Hepatocyte (in vitro differentiated cells): Measurements from ENCODE around the gene RAB3GAP1. TPM values are rescaled to one million over a fixed set of nuclear protein-coding genes. Genes with fewer than 3 reads are reported as not detected.
"Not testable (repeated sequence)": the region's sequence is repeated elsewhere in the genome, so short reads cannot be mapped to it uniquely, and the experiment has no call there.

Source experiments
- DNase-seq: peaks from one replicate; pipeline ENCODE4 v3.0.0-alpha.2; 2016; ENCODE audit warnings: low spot score
- H2AFZ ChIP-seq: fragments of 200-600 bp; sonication (generic); 2 replicates; pipeline ENCODE4 v1.6.0; 2016; ENCODE audit warnings: antibody characterized with exemption, mild to moderate bottlenecking
- H3K27ac ChIP-seq: fragments of 200-600 bp; sonication (generic); 2 replicates; pipeline ENCODE4 v1.5.1; 2016; ENCODE audit warnings: mild to moderate bottlenecking
- H3K27me3 ChIP-seq: fragments of 200-600 bp; sonication (generic); 2 replicates; pipeline ENCODE4 v1.6.1; 2016
- H3K36me3 ChIP-seq: fragments of 200-600 bp; sonication (generic); replicated peaks from 2 replicates; pipeline ENCODE4 v1.5.1; 2016; ENCODE audit warnings: low read depth; ENCODE audit not compliant: insufficient read depth
- H3K4me1 ChIP-seq: fragments of 200-600 bp; sonication (generic); 2 replicates; pipeline ENCODE4 v1.5.1; 2016; ENCODE audit warnings: mild to moderate bottlenecking, moderate library complexity; ENCODE audit not compliant: insufficient read depth
- H3K4me2 ChIP-seq: fragments of 200-600 bp; sonication (generic); 2 replicates; pipeline ENCODE4 v1.6.0; 2016
- H3K4me3 ChIP-seq: fragments of 200-600 bp; sonication (generic); 2 replicates; pipeline ENCODE4 v1.5.1; 2016; ENCODE audit warnings: mild to moderate bottlenecking
- H3K79me2 ChIP-seq: fragments of 200-600 bp; sonication (generic); 2 replicates; pipeline ENCODE4 v1.6.0; 2017; ENCODE audit warnings: mild to moderate bottlenecking
- H3K9me2 ChIP-seq: fragments of 200-600 bp; sonication (generic); replicated peaks from 2 replicates; pipeline ENCODE4 v1.6.0; 2017; ENCODE audit warnings: mild to moderate bottlenecking; ENCODE audit not compliant: insufficient read depth
- H3K9me3 ChIP-seq: fragments of 200-600 bp; sonication (generic); 2 replicates; pipeline ENCODE4 v1.5.1; 2016; ENCODE audit warnings: low read depth, mild to moderate bottlenecking
- H4K20me1 ChIP-seq: fragments of 200-600 bp; sonication (generic); 2 replicates; pipeline ENCODE4 v1.6.0; 2016; ENCODE audit warnings: mild to moderate bottlenecking; ENCODE audit not compliant: insufficient read depth, poor library complexity, severe bottlenecking
- EZH2 ChIP-seq: fragments of 200-600 bp; sonication (generic); IDR thresholded peaks from 2 replicates; pipeline ENCODE4 v1.6.1; 2016; ENCODE audit warnings: antibody characterized with exemption, mild to moderate bottlenecking, borderline replicate concordance
- EZH2phosphoT487 ChIP-seq: fragments of 200-600 bp; sonication (generic); IDR thresholded peaks from one replicate; pipeline ENCODE4 v1.6.1; 2018; ENCODE audit warnings: antibody characterized with exemption, mild to moderate bottlenecking, low read depth, moderate library complexity; ENCODE audit not compliant: unreplicated experiment, severe bottlenecking
- WGBS: methylation state at CpG from one replicate; pipeline ENCODE4 v1.1.6; 2016; ENCODE audit warnings: low lambda C conversion rate; ENCODE audit errors: missing lambda C conversion rate; 5-methylcytosine and 5-hydroxymethylcytosine counted together
- polyA plus RNA-seq: library from polyadenylated mRNA; unstranded; fragments of >200 nt; fragmentation: Nextera tagmentation; extraction: Ambion mirVana; gene quantifications from 2 replicates; pipeline ENCODE4 v1.2.1, GENCODE V29; 2016
- total RNA-seq: library from RNA; depleted of rRNA; stranded (reverse); fragments of >200 nt; gene quantifications from 2 replicates; pipeline ENCODE4 v1.2.3, GENCODE V29; 2014
- TF ChIP-seq, protein P1 (sequence below): fragments of 200-600 bp; sonication (generic); IDR thresholded peaks from 2 replicates; pipeline ENCODE4 v1.5.1; 2016; ENCODE audit warnings: antibody characterized with exemption, mild to moderate bottlenecking; ENCODE audit not compliant: poor library complexity

The RAB3GAP1 gene
- total and polyA plus RNA-seq, 2 experiments from 2014 or later = 17.7 to 62.5 TPM

DNA sequence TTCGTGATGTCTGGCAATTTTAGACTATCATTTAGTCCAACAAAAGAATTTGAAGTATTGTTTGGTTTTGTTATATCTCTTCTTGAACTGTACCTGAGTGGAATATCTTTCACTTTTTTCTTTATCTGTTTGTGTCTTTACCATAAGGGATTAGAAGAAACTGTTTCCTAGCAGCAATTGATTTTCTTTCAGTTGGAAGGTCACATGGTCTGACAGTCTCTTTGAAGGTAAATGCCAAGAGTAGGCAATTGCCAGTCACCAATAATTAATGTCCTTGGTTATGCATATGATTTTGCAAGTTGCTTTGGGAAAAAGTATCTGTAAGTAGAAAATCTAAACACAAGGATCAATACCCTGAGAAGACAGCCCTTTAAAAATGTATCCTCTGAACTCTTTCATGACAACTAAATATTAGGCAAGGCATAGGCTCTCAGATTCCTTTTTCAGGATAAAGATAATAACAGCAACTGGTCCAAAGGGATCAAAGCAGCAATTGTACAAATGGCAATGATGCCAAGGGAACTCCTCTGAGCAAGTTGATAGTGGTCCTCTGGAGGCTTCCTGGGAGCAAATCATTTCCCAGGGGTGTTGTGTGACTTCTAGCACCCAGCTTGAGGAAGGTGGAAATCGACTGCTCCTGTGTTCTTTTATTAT lies 22.5 kb upstream of the RAB3GAP1 start:
- WGBS = 87% methylated on average over 2 of the region's 2 CpGs
- TF ChIP-seq, protein P1, sequence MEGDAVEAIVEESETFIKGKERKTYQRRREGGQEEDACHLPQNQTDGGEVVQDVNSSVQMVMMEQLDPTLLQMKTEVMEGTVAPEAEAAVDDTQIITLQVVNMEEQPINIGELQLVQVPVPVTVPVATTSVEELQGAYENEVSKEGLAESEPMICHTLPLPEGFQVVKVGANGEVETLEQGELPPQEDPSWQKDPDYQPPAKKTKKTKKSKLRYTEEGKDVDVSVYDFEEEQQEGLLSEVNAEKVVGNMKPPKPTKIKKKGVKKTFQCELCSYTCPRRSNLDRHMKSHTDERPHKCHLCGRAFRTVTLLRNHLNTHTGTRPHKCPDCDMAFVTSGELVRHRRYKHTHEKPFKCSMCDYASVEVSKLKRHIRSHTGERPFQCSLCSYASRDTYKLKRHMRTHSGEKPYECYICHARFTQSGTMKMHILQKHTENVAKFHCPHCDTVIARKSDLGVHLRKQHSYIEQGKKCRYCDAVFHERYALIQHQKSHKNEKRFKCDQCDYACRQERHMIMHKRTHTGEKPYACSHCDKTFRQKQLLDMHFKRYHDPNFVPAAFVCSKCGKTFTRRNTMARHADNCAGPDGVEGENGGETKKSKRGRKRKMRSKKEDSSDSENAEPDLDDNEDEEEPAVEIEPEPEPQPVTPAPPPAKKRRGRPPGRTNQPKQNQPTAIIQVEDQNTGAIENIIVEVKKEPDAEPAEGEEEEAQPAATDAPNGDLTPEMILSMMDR = no peak
- TF ChIP-seq EZH2 (no peak), EZH2phosphoT487 (no peak)
- H4K20me1 ChIP-seq = no peaks in the 10 kb centered on the region

DNA sequence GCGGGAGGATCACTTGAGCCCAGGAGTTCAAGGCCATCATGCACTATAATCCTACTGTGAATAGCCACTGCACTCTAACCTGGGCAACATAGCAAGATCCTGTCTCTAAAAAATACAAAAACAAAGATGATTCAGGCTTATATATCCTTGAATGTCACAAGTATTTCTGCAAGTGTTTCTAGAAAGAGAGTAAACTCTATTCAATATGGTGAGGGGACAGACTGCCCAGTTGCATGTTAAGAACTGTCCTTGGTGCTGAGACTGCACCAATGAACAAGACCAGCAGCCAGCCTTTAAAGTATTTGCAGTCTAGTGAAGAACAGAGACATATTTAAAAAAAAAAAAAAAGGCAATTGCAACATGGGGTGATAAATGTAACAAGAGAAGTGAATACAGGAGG lies 21.3 kb upstream of the RAB3GAP1 start:
- peak; percentile 72 for DNase-seq
- TF ChIP-seq EZH2 (no peak), EZH2phosphoT487 (no peak)
- TF ChIP-seq, protein P1 = no peak
- WGBS = 89% methylated on average over 1 of the region's 1 CpG

More for the DNA sequence above, 22.5 kb upstream of the RAB3GAP1 start:
- DNase-seq = no peak
- Histone ChIP-seq H3K9me2 (no peaks in the 10 kb centered on the region), H3K27me3 (no peaks in the 10 kb centered on the region), H3K4me1 (no peaks in the 10 kb centered on the region), H2AFZ (no peak overlapping the region), H3K79me2 (no peaks in the 10 kb centered on the region), H3K4me2 (no peak overlapping the region), H3K4me3 (no peak overlapping the region), H3K36me3 (no peaks in the 10 kb centered on the region), H3K9me3 (no peaks in the 10 kb centered on the region), H3K27ac (no peak overlapping the region)

DNA sequence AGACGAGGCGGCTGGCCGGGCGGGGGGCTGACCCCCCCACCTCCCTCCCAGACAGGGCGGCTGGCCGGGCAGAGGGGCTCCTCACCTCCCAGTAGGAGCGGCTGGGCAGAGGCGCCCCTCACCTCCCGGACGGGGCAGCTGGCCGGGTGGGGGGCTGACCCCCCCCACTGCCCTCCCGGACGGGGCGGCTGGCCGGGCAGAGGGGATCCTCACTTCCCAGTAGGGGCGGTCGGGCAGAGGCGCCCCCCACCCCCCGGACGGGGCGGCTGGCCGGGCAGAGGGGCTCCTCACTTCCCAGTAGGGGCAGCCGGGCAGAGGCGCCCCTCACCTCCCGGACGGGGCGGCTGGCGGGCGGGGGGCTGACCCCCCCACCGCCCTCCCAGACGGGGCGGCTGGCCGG lies 18.9 kb upstream of the RAB3GAP1 start:
- not testable (repeated sequence) for H3K4me3 ChIP-seq, H3K27me3 ChIP-seq, DNase-seq, H2AFZ ChIP-seq, H4K20me1 ChIP-seq, H3K27ac ChIP-seq, H3K4me1 ChIP-seq, H3K36me3 ChIP-seq, H3K9me2 ChIP-seq, H3K4me2 ChIP-seq, H3K79me2 ChIP-seq, H3K9me3 ChIP-seq
- WGBS = no CpG with 5 or more reads among the region's 33 CpGs

More for the DNA sequence above, 21.3 kb upstream of the RAB3GAP1 start:
- no peaks in the 10 kb centered on the region for H3K9me2 ChIP-seq
- H3K4me2 ChIP-seq = no peak overlapping the region
- no peak overlapping the region for H2AFZ ChIP-seq
- no peaks in the 10 kb centered on the region for H3K36me3 ChIP-seq
- no peaks in the 10 kb centered on the region for H3K4me1 ChIP-seq
- no peaks in the 10 kb centered on the region for H4K20me1 ChIP-seq
- H3K79me2 ChIP-seq = no peaks in the 10 kb centered on the region
- no peaks in the 10 kb centered on the region for H3K27me3 ChIP-seq
- H3K4me3 ChIP-seq = no peak overlapping the region
- no peak overlapping the region for H3K27ac ChIP-seq
- H3K9me3 ChIP-seq = no peaks in the 10 kb centered on the region

DNA sequence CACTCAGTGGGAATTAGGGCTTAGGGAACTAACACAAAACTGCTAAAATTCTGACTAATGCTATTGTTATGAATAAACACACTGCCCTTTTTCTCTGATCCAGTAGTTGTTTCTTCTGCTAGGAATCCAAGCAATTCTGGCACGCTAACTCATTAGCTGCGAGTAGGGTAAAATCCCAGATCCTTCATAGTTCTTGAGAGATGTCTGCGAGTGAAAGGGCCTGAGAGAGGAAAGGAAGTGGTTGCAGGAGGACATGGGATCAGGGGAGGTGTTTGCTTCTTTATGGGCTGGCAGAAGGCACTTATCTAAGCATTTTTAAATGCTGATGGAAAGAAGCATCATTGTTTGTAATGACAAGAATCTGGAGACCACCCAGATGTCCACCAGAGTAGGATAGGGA lies 14.3 kb upstream of the RAB3GAP1 start:
- H3K36me3 ChIP-seq = no peaks in the 10 kb centered on the region
- H4K20me1 ChIP-seq = no peaks in the 10 kb centered on the region
- no peak overlapping the region for H2AFZ ChIP-seq
- no peak overlapping the region for H3K27ac ChIP-seq
- TF ChIP-seq EZH2phosphoT487 = no peak
- TF ChIP-seq, protein P1 = no peak
- TF ChIP-seq EZH2 = no peak
- H3K4me1 ChIP-seq = no peaks in the 10 kb centered on the region
- no peaks in the 10 kb centered on the region for H3K79me2 ChIP-seq
- WGBS = 78% methylated on average over 3 of the region's 3 CpGs
- no peak overlapping the region for H3K4me3 ChIP-seq
- H3K9me2 ChIP-seq = no peaks in the 10 kb centered on the region
- no peaks in the 10 kb centered on the region for H3K9me3 ChIP-seq
- H3K27me3 ChIP-seq = no peaks in the 10 kb centered on the region
- DNase-seq = no peak
- H3K4me2 ChIP-seq = no peak overlapping the region
